Stimulated activated CD8-positive, alpha-beta memory T cell treated with anti-CD3 and anti-CD28 coated beads, Interleukin-15, amount 100 ng/mL, for 4 hours (primary cell): ENCODE results near the gene PLD4.
"Not testable (repeated sequence)": the region's sequence is repeated elsewhere in the genome, so short reads cannot be mapped to it uniquely, and the experiment has no call there.

Experiments
- DNase-seq, 2 donors: peaks; one replicate each; pipeline ENCODE4 v3.0.0-alpha.2; 2020; ENCODE audit warnings: low read depth in 2 of 2

The PLD4 gene

GRCh38 chr14:104924421-104925213, at the start of gene PLD4:
Gene PLD4, plus strand, starts transcription at chr14:104924879. Its CDS starts 2,262 bp downstream, at chr14:104927141.
- DNase-seq: no peak

- no peak for DNase-seq
These were observed 49.3 kb upstream of the PLD4 start for GRCh38 chr14:104875412-104875751.

- DNase-seq: no peak
These were observed 48.9 kb upstream of the PLD4 start for GRCh38 chr14:104875811-104876210.

GRCh38 chr14:104876251-104876699, 48.4 kb upstream of the PLD4 start:
- DNase-seq: no peak

GRCh38 chr14:104877066-104877805, 47.4 kb upstream of the PLD4 start:
- no peak for DNase-seq

- DNase-seq: no peak
These were observed 46.7 kb upstream of the PLD4 start for GRCh38 chr14:104877806-104878550.

- no peak for DNase-seq
These were observed 46.1 kb upstream of the PLD4 start for GRCh38 chr14:104878582-104878981.

- DNase-seq: no peak
These were observed 45.3 kb upstream of the PLD4 start for GRCh38 chr14:104879201-104879982.

GRCh38 chr14:104879983-104880565, 44.6 kb upstream of the PLD4 start:
- DNase-seq: no peak

GRCh38 chr14:104880584-104881210, 44.0 kb upstream of the PLD4 start:
- DNase-seq: no peak

GRCh38 chr14:104881369-104881979, 43.2 kb upstream of the PLD4 start:
- no peak for DNase-seq

- DNase-seq: no peak
These were observed 42.2 kb upstream of the PLD4 start for GRCh38 chr14:104882325-104882973.

- no peak for DNase-seq
These were observed 41.6 kb upstream of the PLD4 start for GRCh38 chr14:104882991-104883660.

- DNase-seq: no peak
These were observed 40.9 kb upstream of the PLD4 start for GRCh38 chr14:104883681-104884361.

- not testable (repeated sequence) for DNase-seq
These were observed 40.3 kb upstream of the PLD4 start for GRCh38 chr14:104884381-104884780.

GRCh38 chr14:104885031-104885972, 39.4 kb upstream of the PLD4 start:
- DNase-seq: no peak

- no peak for DNase-seq
These were observed 38.5 kb upstream of the PLD4 start for GRCh38 chr14:104885973-104886689.
